Fibroblast of mammary gland (primary cell): ENCODE data around the gene SDK2.

Experiments
- DNase-seq: peaks from one replicate; pipeline ENCODE4 v3.0.0-alpha.2; 2010; ENCODE audit warnings: low read depth
- H3K4me3 ChIP-seq: 2 replicates; pipeline ENCODE4 v1.5.1; 2011; ENCODE audit warnings: low read depth, mild to moderate bottlenecking, low read length, moderate library complexity; ENCODE audit not compliant: control insufficient read depth
- TF ChIP-seq, protein P1 (sequence below): conservative IDR thresholded peaks from 2 replicates; pipeline ENCODE4 v1.5.1; 2011; ENCODE audit warnings: low read depth, low read length, inconsistent platforms; ENCODE audit not compliant: control insufficient read depth, insufficient read depth

The SDK2 gene

DNA sequence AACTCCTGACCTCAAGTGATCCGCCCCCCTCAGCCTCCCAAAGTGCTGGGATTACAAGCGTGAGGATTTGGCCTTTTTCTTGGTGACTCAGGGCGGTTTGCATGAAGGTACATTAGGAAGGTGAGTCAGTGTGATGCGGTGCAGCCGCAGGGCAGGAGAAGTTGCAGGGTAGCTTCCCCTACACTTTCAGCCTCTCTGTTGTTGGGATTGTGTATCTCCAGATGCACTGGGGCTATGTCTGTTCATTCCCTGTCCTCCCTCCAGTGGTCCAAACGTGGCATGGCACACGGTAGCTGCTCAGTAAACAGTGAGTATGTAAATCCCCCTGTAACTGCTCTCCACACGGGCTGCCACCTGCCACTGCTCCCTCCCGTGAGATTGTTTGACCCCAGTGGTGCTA lies 223.3 kb downstream of the SDK2 start:
- TF ChIP-seq, protein P1, sequence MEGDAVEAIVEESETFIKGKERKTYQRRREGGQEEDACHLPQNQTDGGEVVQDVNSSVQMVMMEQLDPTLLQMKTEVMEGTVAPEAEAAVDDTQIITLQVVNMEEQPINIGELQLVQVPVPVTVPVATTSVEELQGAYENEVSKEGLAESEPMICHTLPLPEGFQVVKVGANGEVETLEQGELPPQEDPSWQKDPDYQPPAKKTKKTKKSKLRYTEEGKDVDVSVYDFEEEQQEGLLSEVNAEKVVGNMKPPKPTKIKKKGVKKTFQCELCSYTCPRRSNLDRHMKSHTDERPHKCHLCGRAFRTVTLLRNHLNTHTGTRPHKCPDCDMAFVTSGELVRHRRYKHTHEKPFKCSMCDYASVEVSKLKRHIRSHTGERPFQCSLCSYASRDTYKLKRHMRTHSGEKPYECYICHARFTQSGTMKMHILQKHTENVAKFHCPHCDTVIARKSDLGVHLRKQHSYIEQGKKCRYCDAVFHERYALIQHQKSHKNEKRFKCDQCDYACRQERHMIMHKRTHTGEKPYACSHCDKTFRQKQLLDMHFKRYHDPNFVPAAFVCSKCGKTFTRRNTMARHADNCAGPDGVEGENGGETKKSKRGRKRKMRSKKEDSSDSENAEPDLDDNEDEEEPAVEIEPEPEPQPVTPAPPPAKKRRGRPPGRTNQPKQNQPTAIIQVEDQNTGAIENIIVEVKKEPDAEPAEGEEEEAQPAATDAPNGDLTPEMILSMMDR = peak; percentile 33
- peak; percentile 29 for DNase-seq
- no peak overlapping the region for H3K4me3 ChIP-seq

DNA sequence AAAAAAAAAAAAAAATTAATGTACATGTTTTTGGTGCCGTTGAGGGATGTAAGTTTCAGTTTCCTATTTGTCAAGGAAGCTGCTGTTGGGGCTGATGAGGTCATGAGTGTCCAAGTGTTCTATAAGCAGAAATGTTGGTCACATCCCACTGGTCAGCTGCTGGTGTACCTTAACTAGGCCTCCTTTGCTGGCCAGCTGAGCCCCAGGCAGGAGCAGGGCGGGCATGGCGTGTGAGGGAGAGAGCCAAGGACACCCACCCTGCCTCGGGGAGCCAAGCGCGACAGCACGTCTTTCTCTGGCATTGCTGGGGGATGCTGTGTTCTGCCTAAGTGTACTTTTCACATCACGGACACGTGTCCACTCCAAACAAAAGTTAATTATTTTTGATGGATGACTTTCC lies 224.4 kb downstream of the SDK2 start:
- TF ChIP-seq, protein P1 = no peak
- no peak overlapping the region for H3K4me3 ChIP-seq
- DNase-seq = no peak

DNA sequence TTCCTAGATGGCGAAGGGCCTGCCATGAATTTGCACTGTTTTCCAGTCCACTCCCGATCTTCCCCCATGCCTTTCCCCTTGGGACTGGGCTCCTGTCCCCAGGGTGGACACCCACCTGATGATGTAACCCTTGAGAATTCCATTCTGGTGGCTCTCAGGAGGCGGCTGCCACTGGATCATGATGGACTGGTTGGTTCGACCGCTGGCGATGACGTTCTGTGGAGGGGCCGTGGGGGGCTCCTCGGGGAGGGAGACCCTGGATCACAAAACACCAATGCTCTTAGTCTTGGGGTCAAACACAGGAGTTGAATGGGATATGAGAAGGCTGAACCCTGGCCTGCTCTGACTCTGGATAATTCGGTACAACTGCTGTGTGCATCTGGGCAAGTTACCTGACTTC lies 225.2 kb downstream of the SDK2 start:
- no peak for DNase-seq
- TF ChIP-seq, protein P1 = no peak
- no peak overlapping the region for H3K4me3 ChIP-seq

DNA sequence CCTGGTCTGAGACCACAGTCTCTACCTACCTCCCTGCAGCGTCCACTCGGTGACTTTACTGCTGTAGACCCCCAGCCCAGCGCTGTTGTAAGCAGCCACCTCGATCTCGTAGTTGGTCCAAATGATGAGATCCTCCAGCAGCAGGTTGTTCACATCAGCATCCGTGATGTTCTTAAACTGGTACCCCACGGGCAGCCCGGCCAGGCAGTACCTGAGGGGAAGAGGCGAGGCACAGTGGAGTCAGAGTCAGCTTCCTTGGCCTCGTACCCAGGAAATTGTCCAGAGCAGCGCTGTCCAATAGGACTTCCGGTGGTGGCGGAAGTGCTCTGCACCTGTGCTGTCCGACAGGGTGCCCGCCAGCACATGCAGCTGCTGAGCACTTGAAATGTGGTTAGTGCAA lies 228.5 kb downstream of the SDK2 start:
- H3K4me3 ChIP-seq = no peak overlapping the region
- DNase-seq = no peak
- TF ChIP-seq, protein P1 = no peak

DNA sequence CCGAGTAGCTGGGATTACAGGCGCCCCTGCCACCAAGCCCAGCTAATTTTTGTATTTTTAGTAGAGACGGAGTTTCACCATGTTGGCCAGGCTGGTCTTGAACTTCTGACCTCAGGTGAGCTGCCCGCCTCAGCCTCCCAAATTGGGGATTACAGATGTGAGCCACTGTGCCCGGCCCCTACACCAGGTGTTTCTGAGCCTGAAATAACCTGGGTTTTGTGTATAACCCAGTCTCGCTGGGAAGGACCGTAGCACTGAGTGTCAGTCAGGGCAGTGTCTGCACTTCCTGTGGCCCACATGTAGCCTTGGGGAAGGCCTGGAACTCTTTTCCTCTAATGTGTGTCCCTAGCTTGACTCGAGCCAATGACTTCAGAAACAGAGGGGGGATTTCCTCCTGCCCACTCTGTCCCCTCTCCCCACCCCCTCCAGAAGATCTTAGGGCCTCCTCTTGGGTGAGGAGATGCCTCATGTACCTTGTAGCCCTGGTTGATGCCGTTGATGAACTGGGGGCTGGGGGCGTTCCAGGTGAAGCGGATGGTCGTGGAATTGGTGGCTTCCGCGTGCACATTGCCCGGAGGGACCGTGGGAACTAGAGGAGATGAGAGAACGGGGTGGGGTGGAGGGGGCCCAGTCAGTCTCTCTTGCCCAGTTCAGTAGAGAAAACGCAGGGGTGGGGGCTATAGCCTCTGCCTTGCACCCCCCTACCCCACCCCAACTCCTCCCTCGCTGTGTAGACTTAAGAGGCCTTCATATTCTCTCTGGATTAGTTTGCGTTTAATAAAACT lies 229.9 kb downstream of the SDK2 start:
- DNase-seq = no peak
- H3K4me3 ChIP-seq = no peak overlapping the region
- TF ChIP-seq, protein P1 = no peak

DNA sequence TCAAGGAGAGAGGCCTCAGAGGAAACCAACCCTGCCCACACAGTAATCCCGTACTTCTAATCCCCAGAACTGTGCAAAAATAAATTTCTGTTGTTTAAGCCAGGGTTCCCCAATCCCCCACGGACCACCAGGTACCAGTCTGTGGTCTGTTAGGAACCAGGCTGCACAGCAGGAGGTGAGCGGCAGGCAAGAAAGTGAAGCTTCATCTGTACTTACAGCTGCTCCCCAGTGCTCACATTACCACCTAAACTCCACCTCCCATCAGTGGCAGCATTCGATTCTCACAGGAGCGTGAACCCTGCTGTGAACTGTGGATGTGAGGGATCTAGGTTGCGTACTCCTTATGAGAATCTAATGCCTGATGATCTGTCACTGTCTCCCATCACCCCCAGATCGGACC lies 231.3 kb downstream of the SDK2 start:
- TF ChIP-seq, protein P1 = no peak
- no peak overlapping the region for H3K4me3 ChIP-seq
- DNase-seq = no peak

DNA sequence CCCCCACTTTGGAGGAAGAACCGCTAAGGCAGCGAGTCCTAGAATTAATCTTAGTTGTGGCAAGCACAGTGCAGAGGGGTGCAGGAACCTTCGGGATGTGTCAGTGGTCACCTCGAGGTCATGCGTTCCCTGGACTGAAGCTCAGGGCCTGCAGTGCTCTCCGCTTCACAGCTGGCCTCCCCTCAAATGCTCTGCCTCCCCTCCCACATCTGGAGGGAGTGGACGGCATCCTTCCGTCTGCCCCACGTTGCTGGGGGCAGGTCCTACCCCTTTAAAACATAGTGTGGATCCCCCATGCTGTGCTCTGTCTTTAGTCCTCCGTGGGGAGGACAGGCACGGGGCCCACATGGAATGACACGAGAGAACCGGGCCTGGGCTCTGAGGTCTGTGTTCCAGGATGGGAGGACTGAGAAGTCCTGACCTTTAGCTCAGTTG lies 232.9 kb downstream of the SDK2 start:
- no peak overlapping the region for H3K4me3 ChIP-seq
- DNase-seq = no peak
- TF ChIP-seq, protein P1 = no peak
